RWPE2 (cell line): ENCODE results near the gene TAS2R42.
A peak's percentile ranks its signal among the peaks of the same experiment; 100 is the strongest.

ENCODE experiments used
- ATAC-seq: fragments of 200-7000 bp; cut with Tn5 transposase; 3 replicates; pipeline ENCODE4 v1.9.1; 2021; ENCODE audit warnings: low read depth
- DNase-seq: peaks from one replicate; pipeline ENCODE4 v3.0.0-alpha.2; 2020; ENCODE audit warnings: low spot score
- H3K27ac ChIP-seq: fragments of 450-650 bp; 2 replicates; pipeline ENCODE4 v1.5.1; 2017; ENCODE audit warnings: mild to moderate bottlenecking; ENCODE audit not compliant: poor library complexity, severe bottlenecking
- H3K27me3 ChIP-seq: fragments of 250-450 bp; sonication (Bioruptor Pico); 2 replicates; pipeline ENCODE4 v1.5.1; 2021; ENCODE audit warnings: mild to moderate bottlenecking, moderate library complexity; ENCODE audit not compliant: insufficient read depth, poor library complexity, severe bottlenecking
- H3K36me3 ChIP-seq: fragments of 250-450 bp; sonication (Bioruptor Pico); 2 replicates; pipeline ENCODE4 v1.5.1; 2020; ENCODE audit warnings: low read depth, mild to moderate bottlenecking, moderate library complexity
- H3K4me1 ChIP-seq: fragments of 250-450 bp; sonication (Bioruptor Pico); 2 replicates; pipeline ENCODE4 v1.5.1; 2021; ENCODE audit warnings: mild to moderate bottlenecking, moderate library complexity; ENCODE audit not compliant: insufficient read depth, poor library complexity, severe bottlenecking
- H3K4me3 ChIP-seq: fragments of 250-450 bp; sonication (Bioruptor Pico); 2 replicates; pipeline ENCODE4 v1.5.1; 2021; ENCODE audit warnings: mild to moderate bottlenecking, moderate library complexity; ENCODE audit not compliant: severe bottlenecking
- H3K9me3 ChIP-seq: fragments of 250-450 bp; sonication (Bioruptor Pico); 2 replicates; pipeline ENCODE4 v1.5.1; 2021; ENCODE audit warnings: mild to moderate bottlenecking, moderate library complexity; ENCODE audit not compliant: severe bottlenecking
- TF ChIP-seq, protein P1 (sequence below): fragments of 450-650 bp; IDR thresholded peaks from one replicate; pipeline ENCODE4 v1.5.1; 2017; ENCODE audit warnings: mild to moderate bottlenecking, moderate library complexity; ENCODE audit not compliant: poor library complexity, severe bottlenecking

The TAS2R42 gene

GRCh38 chr12:11174022-11174421 lies 12.7 kb downstream of the TAS2R42 start:
- no peak for ATAC-seq
- H3K36me3 ChIP-seq: peaks cover 6% of the 10 kb centered on the region
- no peak overlapping the region for H3K27ac ChIP-seq
- TF ChIP-seq, protein P1, sequence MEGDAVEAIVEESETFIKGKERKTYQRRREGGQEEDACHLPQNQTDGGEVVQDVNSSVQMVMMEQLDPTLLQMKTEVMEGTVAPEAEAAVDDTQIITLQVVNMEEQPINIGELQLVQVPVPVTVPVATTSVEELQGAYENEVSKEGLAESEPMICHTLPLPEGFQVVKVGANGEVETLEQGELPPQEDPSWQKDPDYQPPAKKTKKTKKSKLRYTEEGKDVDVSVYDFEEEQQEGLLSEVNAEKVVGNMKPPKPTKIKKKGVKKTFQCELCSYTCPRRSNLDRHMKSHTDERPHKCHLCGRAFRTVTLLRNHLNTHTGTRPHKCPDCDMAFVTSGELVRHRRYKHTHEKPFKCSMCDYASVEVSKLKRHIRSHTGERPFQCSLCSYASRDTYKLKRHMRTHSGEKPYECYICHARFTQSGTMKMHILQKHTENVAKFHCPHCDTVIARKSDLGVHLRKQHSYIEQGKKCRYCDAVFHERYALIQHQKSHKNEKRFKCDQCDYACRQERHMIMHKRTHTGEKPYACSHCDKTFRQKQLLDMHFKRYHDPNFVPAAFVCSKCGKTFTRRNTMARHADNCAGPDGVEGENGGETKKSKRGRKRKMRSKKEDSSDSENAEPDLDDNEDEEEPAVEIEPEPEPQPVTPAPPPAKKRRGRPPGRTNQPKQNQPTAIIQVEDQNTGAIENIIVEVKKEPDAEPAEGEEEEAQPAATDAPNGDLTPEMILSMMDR: no peak
- no peaks in the 10 kb centered on the region for H3K9me3 ChIP-seq
- H3K4me1 ChIP-seq: no peaks in the 10 kb centered on the region
- DNase-seq: no peak
- no peaks in the 10 kb centered on the region for H3K27me3 ChIP-seq
- H3K4me3 ChIP-seq: no peak overlapping the region

- peaks cover 6% of the 10 kb centered on the region for H3K36me3 ChIP-seq
- H3K27ac ChIP-seq: peak overlapping the region; percentile 86
- H3K27me3 ChIP-seq: no peaks in the 10 kb centered on the region
- peak overlapping the region; percentile 78 for H3K4me3 ChIP-seq
- no peaks in the 10 kb centered on the region for H3K9me3 ChIP-seq
- no peak for ATAC-seq
- no peak for DNase-seq
- H3K4me1 ChIP-seq: no peaks in the 10 kb centered on the region
- TF ChIP-seq, protein P1: no peak
Observed at GRCh38 chr12:11171969-11172675, 14.6 kb downstream of the TAS2R42 start.

DNA sequence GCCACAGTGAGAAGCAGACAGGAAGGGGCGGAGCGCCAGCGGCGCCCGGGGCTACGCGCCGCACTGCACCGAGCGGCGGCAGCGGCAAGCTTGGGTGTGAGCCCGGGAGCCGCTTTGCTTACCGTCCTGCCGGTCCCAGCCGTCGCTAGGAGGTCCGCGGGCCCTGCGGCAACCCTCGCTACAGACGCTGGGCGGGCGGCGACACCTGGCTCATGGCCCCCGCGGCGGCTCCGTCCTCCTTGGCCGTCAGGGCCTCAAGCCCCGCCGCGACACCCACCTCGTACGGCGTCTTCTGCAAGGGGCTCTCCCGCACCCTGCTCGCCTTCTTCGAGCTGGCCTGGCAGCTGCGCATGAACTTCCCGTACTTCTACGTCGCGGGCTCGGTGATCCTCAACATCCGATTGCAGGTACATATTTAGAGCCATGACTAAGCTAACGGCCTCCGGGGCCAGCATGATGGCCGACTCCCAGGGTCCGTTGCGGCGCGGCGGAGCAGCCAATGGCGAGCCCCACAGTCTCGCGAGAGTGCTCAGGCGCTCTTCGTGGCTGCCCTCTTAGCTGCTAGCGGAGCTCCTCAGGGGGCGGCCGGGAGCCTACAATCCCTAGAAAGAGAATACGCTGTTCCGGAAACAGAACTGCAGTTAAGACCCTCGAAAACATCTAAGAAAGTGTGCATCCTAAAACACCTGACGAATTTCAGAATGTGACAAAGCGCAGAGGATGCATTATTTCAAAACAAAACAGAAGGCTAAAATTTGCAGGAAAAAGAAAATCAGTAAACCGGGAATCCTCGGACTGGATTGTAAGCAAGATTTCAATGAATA lies 15.4 kb downstream of the TAS2R42 start, which contains the start of gene SMIM10L1:
Gene SMIM10L1, plus strand, starts transcription at position 50 of the 824 bp plus-strand sequence. Its CDS starts 163 bp downstream, at position 213.
- Histone ChIP-seq H3K4me1 (no peaks in the 10 kb centered on the region), H3K36me3 (peaks cover 6% of the 10 kb centered on the region), H3K9me3 (no peaks in the 10 kb centered on the region), H3K27ac (peak within 1 kb of the TSS; percentile 86), H3K27me3 (no peaks in the 10 kb centered on the region), H3K4me3 (peak within 1 kb of the TSS; percentile 78)
- TF ChIP-seq, protein P1: no peak
- DNase-seq (peak; percentile 82), ATAC-seq (peak; percentile 97)

DNA sequence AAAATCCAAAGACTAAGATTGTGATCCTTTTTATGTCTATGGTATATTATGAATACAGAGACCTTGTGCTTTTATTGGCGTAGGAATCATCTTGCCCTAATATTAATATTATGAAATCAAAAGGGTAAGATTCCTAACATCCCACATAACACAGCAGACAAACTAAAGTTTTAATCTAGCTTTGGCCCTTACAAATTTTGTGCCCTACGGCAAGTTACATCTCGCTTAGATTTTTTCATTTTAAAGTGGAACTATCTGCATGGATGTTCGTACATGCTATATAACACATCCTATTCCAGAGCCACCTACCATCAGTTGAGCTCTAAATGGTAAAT lies 16.0 kb downstream of the TAS2R42 start:
- Histone ChIP-seq H3K9me3 (no peaks in the 10 kb centered on the region), H3K36me3 (peaks cover 6% of the 10 kb centered on the region), H3K4me3 (peak overlapping the region; percentile 78), H3K4me1 (no peaks in the 10 kb centered on the region), H3K27ac (peak overlapping the region; percentile 86), H3K27me3 (no peaks in the 10 kb centered on the region)
- DNase-seq (no peak), ATAC-seq (no peak)
- TF ChIP-seq, protein P1: no peak
